GM19239 (cell line): ENCODE results near the gene CRISPLD2.

Experiments
- DNase-seq: peaks from one replicate; pipeline ENCODE4 v3.0.0; 2011; ENCODE audit warnings: low spot score; ENCODE audit not compliant: insufficient read length
- FAIRE-seq: peaks from 2 replicates; lab custom pipeline; 2011; peaks lifted over from hg19 to GRCh38; lab: Jason Lieb, UNC

Gene CRISPLD2

DNA sequence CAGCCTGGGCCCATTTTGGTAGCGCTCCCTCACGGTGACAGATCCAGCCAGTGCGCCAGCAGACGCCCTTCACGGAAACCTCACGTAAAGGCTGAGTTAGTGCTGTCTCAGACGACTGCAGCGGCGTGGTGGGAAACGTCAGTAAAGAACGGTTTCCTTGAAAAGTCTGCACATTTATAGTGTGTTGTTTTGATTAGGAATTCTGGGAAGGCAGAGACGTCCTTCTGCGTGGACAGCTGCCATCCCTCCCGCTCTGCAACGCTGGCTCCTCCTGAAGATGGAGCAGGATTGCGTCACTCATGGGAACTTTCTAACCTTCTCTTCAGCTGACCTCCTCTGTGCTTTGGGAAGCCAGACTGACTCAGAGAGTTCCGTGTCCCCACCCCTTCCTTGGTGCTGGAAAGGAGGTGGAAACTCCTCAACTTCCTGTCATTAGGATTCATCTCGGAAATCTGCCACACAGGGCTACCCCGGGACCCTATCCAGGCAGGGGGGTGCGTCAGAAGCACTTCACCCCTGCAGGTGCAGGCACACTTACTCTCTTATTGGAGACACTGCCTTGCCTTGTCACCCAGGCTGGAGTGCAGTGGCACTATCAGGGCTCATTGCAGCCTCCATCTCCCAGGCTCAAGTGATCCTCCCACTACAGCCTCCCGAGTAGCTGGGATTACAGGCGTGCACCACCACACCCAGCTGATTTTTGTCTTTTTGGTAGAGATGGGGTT is 24.3 kb upstream of the CRISPLD2 start:
- FAIRE-seq, result no peak
- no peak for DNase-seq

DNA sequence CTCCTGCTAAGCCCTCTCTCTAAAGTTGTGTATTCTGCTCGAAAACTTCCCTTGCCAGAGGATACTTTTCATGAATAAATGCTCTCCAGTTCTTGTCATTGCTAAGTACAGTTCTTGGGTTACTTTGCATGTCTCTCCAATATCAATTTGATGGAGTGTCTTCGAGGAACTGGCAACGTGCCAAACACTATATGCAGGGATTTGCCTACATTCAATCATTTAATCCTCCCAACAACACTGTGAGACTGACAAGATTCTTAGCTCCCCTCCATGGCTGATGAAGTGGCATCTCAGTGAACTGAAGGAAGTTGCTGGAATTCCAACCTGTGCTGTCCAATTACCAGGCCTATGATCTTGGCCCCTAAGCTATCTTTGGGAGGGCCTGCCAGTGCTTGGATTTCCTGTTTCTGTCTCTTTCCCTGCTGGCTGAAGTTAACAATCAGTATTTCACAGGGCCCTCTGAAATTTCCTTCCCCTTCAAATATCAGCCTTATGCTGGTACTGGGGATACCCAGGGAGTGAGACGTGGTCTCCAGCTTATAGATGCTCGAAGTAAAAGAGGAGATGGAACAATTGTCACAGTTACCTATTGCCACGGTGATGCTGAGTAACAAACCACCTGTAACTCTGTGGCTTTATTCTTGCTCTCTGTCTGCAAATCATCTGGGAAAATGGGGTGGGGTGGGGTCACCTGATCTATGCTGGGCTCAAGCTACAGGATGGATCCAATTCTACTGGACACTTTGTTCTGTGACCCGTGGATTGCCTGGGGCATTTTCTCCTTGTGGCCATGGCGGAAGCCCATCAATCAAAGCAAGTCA is 19.4 kb upstream of the CRISPLD2 start:
- FAIRE-seq (no peak), DNase-seq (no peak)

- DNase-seq, result no peak
- no peak for FAIRE-seq
Observed at GRCh38 chr16:84803146-84803545, 16.6 kb upstream of the CRISPLD2 start.

GRCh38 chr16:84804326-84804725 is 15.5 kb upstream of the CRISPLD2 start:
- no peak for FAIRE-seq
- no peak for DNase-seq

- FAIRE-seq, result no peak
- no peak for DNase-seq
Observed at GRCh38 chr16:84806256-84806889, 13.4 kb upstream of the CRISPLD2 start.

DNA sequence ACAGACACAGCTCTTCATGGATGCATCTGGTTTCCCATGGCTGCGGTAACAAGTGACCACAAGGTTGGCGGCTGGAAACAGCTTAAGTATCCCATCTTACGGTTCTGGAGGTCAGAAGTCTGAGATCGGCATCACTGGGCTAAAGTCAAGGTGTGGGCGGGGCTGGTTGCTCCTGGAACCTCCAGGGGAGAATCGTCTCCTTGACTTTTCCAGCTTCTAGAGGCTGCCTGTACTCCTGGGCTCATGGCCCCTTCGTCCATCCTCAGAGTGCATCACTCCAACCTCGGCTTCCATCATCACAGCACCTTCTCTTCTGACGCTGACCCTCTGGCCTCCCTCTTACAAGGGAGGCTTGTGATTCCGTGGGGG is 12.9 kb upstream of the CRISPLD2 start:
- FAIRE-seq (no peak), DNase-seq (no peak)

DNA sequence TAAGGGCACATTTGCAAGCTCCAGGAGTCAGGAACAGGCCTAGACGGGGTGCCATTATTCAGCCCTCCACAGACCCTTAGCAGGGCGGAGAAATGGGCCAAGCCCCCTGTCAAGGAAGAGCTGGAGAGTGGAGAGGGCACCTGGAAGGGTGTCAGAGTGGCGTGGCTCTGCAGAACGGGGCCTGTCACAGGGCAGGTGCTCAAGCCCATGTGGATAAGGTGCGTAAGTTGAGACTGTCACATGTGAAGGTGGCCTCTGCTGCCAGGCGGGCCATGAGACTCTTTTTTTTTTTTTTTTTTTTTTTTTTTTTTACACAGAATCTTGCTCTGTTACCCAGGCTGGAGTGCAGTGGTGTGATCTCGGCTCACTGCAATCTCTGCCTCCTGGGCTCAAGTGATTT is 12.0 kb upstream of the CRISPLD2 start:
- FAIRE-seq, result no peak
- no peak for DNase-seq

GRCh38 chr16:84808826-84809225 is 11.0 kb upstream of the CRISPLD2 start:
- FAIRE-seq (no peak), DNase-seq (no peak)

- FAIRE-seq (no peak), DNase-seq (peak; percentile 44)
Observed at GRCh38 chr16:84810518-84811273, 9.1 kb upstream of the CRISPLD2 start.

- FAIRE-seq, result no peak
- no peak for DNase-seq
Observed at GRCh38 chr16:84811529-84811928, 8.3 kb upstream of the CRISPLD2 start.

- DNase-seq (no peak), FAIRE-seq (no peak)
Observed at GRCh38 chr16:84813141-84813934, 6.4 kb upstream of the CRISPLD2 start.

- FAIRE-seq (no peak), DNase-seq (no peak)
Observed at GRCh38 chr16:84815462-84815861, 4.3 kb upstream of the CRISPLD2 start.

- DNase-seq, result no peak
- FAIRE-seq, result no peak
Observed at GRCh38 chr16:84816023-84816422, 3.8 kb upstream of the CRISPLD2 start.

GRCh38 chr16:84816485-84816884 is 3.3 kb upstream of the CRISPLD2 start:
- DNase-seq (no peak), FAIRE-seq (no peak)

DNA sequence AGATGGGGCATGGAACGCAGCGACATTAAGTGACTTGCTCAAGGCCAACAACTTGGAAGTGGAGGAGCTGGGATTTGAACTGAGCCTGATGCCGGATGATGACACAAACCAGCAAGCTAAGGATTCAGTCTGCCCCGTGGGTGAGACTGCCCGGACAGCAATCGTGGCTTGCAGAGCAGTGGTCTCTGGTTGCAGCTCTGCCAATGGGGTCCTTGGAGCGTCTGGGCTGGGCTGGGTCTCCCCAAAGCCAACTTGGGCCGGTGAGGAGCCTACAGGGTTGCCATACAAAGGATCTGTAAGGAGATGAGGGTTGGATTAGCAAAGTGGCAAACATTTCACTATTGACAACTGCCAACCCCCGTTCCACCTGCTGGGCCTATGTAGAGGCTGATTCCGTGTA is 2.6 kb upstream of the CRISPLD2 start:
- FAIRE-seq (no peak), DNase-seq (no peak)

GRCh38 chr16:84817613-84818012 is 2.2 kb upstream of the CRISPLD2 start:
- FAIRE-seq, result no peak
- no peak for DNase-seq

- FAIRE-seq, result no peak
Observed at GRCh38 chr16:84818133-84818532, 1.7 kb upstream of the CRISPLD2 start.

DNA sequence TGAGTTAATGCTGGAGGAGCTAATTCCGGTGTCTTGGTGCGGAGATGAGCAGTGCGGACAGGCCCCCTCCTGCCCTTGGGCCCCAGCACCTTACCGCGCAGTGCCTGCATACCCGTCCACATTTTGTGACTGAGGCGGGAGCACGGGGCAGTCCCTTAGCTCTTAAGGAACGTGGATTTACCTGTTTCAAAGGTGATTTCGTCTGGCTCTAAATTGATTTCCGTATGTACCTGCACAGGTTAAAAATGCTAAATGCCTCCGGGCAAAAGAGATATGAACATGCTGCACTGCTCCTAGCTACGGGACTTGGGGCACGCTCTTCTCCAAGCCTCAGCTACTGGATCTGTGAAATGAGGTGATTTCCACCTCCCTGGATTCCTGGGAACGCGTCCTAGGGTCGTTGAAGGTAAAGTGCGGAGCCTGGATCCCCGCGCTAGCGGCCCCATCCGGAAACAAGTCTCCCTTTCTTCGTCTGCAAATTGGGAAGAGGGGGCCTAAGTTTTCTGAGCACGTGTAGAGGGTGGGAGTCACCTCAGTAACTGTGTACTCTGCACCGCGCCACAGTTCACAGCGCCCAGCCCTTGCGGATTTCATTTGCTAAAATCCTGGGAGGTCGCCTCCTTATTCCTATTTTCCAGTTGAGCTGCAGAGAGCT is 669 bp upstream of the CRISPLD2 start:
- DNase-seq (no peak), FAIRE-seq (no peak)

More at GRCh38 chr16:84818133-84818532, 1.7 kb upstream of the CRISPLD2 start:
- DNase-seq, result no peak

GRCh38 chr16:84820305-84820684 is 510 bp downstream of the CRISPLD2 start:
- no peak for FAIRE-seq
- DNase-seq, result no peak
